K562 (cell line): ENCODE measurements around the gene ARHGAP42. TPM values are rescaled to one million over a fixed set of nuclear protein-coding genes. Genes with fewer than 3 reads are reported as not detected.

ENCODE experiments used
- ATAC-seq: fragments of 200-7000 bp; cut with Tn5 transposase; 3 replicates; pipeline ENCODE4 v1.9.1; 2020; ENCODE audit warnings: moderate library complexity
- BruUV-seq: library from RNA; stranded (reverse); fragments of 400-500 nt; replicated peaks from 2 replicates; lab custom pipeline; 2021; lab: Mats Ljungman, UMichigan
- CTCF ChIA-PET: fragments of 300-600 bp; formaldehyde crosslinking; extraction: SDS; loops from one replicate; lab custom pipeline; 2021; ENCODE audit warnings: low intra/inter-chr PET ratio; lab: Yijun Ruan, JAX
- POLR2A ChIA-PET: fragments of 300-600, 350-650 bp; sonication (Branson Sonifier 250); formaldehyde crosslinking; extraction: SDS; loops from one replicate; lab custom pipeline; 2021; ENCODE audit warnings: antibody characterized with exemption, inconsistent platforms; lab: Yijun Ruan, JAX
- DNase-seq, 4 experiments: peaks; one replicate each; pipeline versions ENCODE4 v3.0.0 to v3.0.0-alpha.2; 2011 to 2018; ENCODE audit warnings: low spot score in 3 of 4, mixed read lengths in 3 of 4; ENCODE audit errors: extremely low read depth in 1 of 4
- FAIRE-seq: peaks from 2 replicates; lab custom pipeline; 2011; peaks lifted over from hg19 to GRCh38; lab: Jason Lieb, UNC
- H2AFZ ChIP-seq: 2 replicates; pipeline ENCODE4 v1.6.0; 2011; ENCODE audit warnings: low read depth, low read length, control low read depth, inconsistent platforms
- H3K27ac ChIP-seq: fragments of 200-600 bp; 3 replicates; pipeline ENCODE4 v1.8.0; 2011; ENCODE audit warnings: low read depth, mild to moderate bottlenecking, control low read depth, inconsistent platforms, low read length, moderate library complexity, mixed read lengths; ENCODE audit errors: extremely low read depth
- H3K27me3 ChIP-seq, 2 experiments: fragments of 300-600 bp in 1 of 2; 2 replicates in 1 of 2; 3 replicates in 1 of 2; pipeline versions ENCODE4 v1.6.0 to v1.8.0; 2011; ENCODE audit warnings: inconsistent platforms in 2 of 2, low read length in 2 of 2, mild to moderate bottlenecking in 1 of 2, mixed read lengths in 1 of 2, moderate library complexity in 1 of 2; ENCODE audit not compliant: control insufficient read depth in 2 of 2, insufficient read depth in 2 of 2
- H3K36me3 ChIP-seq: fragments of 300-600 bp; 3 replicates; pipeline ENCODE4 v1.8.0; 2011; ENCODE audit warnings: mild to moderate bottlenecking, low read length, inconsistent platforms; ENCODE audit not compliant: control insufficient read depth, insufficient read depth
- H3K4me1 ChIP-seq, 2 experiments: fragments of 200-600 bp in 1 of 2; replicated peaks in 1 of 2; 2 replicates in 1 of 2; 3 replicates in 1 of 2; pipeline versions ENCODE4 v1.5.1 to v1.8.0; 2011; ENCODE audit warnings: inconsistent platforms in 2 of 2, low read length in 2 of 2, mild to moderate bottlenecking in 1 of 2, mixed read lengths in 1 of 2, moderate library complexity in 1 of 2; ENCODE audit not compliant: control insufficient read depth in 2 of 2, insufficient read depth in 2 of 2
- H3K4me2 ChIP-seq: 2 replicates; pipeline ENCODE4 v1.6.1; 2011; ENCODE audit warnings: low read length, control low read depth, inconsistent platforms, mixed read lengths; ENCODE audit not compliant: insufficient read depth
- H3K4me3 ChIP-seq: fragments of 200-600 bp; sonication (generic), shearing (Covaris generic); 2 replicates; pipeline ENCODE4 v1.5.1; 2016; ENCODE audit warnings: control low read depth, inconsistent platforms
- H3K79me2 ChIP-seq: fragments of 200-600 bp; 3 replicates; pipeline ENCODE4 v1.8.0; 2011; ENCODE audit warnings: low read length, inconsistent platforms; ENCODE audit not compliant: control insufficient read depth, insufficient read depth
- H3K9ac ChIP-seq, 2 experiments: 2 replicates each; pipeline versions ENCODE4 v1.6.0 to v1.6.1; 2011; ENCODE audit warnings: low read depth in 2 of 2, low read length in 2 of 2, control low read depth in 1 of 2, inconsistent platforms in 1 of 2, mild to moderate bottlenecking in 1 of 2, mixed read lengths in 1 of 2; ENCODE audit not compliant: insufficient read depth in 1 of 2
- H3K9me1 ChIP-seq: one replicate; pipeline ENCODE4 v1.6.0; 2011; ENCODE audit warnings: inconsistent platforms, mild to moderate bottlenecking, low read length, moderate library complexity; ENCODE audit not compliant: control insufficient read depth, insufficient read depth
- H3K9me3 ChIP-seq: replicated peaks from 2 replicates; pipeline ENCODE4 v1.5.1; 2011; ENCODE audit warnings: low read depth, low read length, inconsistent platforms; ENCODE audit not compliant: control insufficient read depth, insufficient read depth
- H4K20me1 ChIP-seq: replicated peaks from 2 replicates; pipeline ENCODE4 v1.6.1; 2011; ENCODE audit warnings: low read length, inconsistent platforms, mixed read lengths; ENCODE audit not compliant: control insufficient read depth, insufficient read depth
- ZKSCAN1 ChIP-seq: fragments of 150-350 bp; IDR thresholded peaks from 2 replicates; pipeline ENCODE4 v1.6.1; 2016; ENCODE audit warnings: low read depth, low read length
- ZNF592 ChIP-seq: fragments of 450-650 bp; IDR thresholded peaks from 2 replicates; pipeline ENCODE4 v1.6.1; 2017; ENCODE audit warnings: antibody characterized with exemption, mild to moderate bottlenecking
- WGBS: fragments of 100-300 bp; shearing (Covaris generic); methylation state at CpG from one replicate; pipeline ENCODE4 v1.1.6; 2016; ENCODE audit warnings: low coverage, mixed read lengths; ENCODE audit not compliant: insufficient coverage; ENCODE audit errors: missing lambda C conversion rate; 5-methylcytosine and 5-hydroxymethylcytosine counted together
- in situ Hi-C: fragments of 300-500 bp; cut with MboI; formaldehyde crosslinking; loops from 4 replicates; pipeline ENCODE4 v1.15.0; 2018; ENCODE audit warnings: inconsistent platforms, mixed read lengths
- intact Hi-C: fragments of 100-400 bp; cut with micrococcal nuclease; formaldehyde crosslinking; loops from 2 replicates; pipeline ENCODE4 v1.14.2; 2022
- polyA plus RNA-seq, 8 experiments: library from polyadenylated mRNA; depleted of rRNA in 4 of 8; stranded (reverse) in 5 of 8; unstranded in 3 of 8; fragments of >200 nt; fragmentation: Nextera tagmentation in 2 of 8; fragmentation: Illumina TruSeq in 1 of 8; extraction: Ambion mirVana in 2 of 8; extraction: Trizol in 1 of 8; gene quantifications; 2 replicates each; pipeline versions ENCODE4 v1.2.1 to v1.2.3, GENCODE V29; 2011 to 2014; ENCODE audit warnings: inconsistent platforms in 1 of 8, missing spikeins in 1 of 8
- total RNA-seq, 7 experiments: library from RNA; depleted of rRNA in 6 of 7; stranded (reverse); fragments of >200 nt in 6 of 7; fragmentation: Illumina TruSeq in 2 of 7; extraction: Trizol in 2 of 7; gene quantifications; 2 replicates each; pipeline versions ENCODE4 v1.2.1 to v1.2.3, GENCODE V29; 2011 to 2021; ENCODE audit warnings: low replicate concordance in 1 of 7

Gene ARHGAP42
- total and polyA plus RNA-seq, 9 of the 15 experiments (the other 6 are each of a cell fraction or from before 2014, with no cell fraction given) = 0.95 to 6.1 (median 2.4) TPM

DNA sequence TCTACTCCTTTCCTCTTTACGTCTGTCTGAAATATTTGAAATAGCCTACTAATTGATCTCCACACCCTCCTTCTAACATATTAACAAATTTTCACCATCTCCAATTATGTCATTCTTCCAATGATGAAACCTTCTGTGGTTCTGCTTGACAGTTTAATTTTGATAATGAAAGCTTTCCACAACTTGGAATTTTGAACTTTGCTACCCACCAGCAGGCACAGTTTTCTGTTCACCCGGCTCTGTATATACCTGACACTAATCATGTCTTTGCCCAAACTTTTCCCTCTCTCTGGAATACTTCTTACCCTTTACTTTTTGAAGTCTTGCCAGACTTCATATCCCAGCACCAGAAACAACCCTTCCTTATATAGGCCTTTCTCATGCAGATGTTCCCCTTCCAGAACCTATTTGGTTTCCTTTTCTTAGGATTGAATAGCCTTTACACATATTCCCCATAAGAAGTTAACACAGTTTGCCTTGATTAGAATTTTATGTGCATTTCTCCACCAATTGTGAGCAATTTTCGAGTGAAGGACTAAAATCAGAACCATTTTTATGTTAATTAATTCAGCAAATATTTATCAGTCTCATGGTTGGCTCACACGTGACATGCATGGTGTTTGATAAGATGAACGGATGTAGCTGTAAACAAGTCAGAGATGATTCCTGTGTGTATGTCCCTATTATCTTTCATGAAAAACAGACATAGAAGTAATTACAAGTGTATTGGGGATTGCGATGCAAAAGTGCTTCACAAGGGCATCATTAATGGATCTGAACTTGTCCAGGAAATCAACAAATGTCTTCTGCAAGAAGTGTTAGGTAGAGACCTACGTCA lies 173.4 kb downstream of the ARHGAP42 start:
- H3K9ac ChIP-seq = no peak overlapping the region
- TF ChIP-seq ZKSCAN1 (no peak), ZNF592 (0 out of 2 replicates have a peak, but pooled peaks have one; percentile 25)
- 0 out of 3 replicates have a peak overlapping the region, but pooled peaks have one; percentile 26 for H3K27ac ChIP-seq
- no peak overlapping the region for H3K4me2 ChIP-seq
- no TSS peak for BruUV-seq
- no peaks in the 10 kb centered on the region for H3K27me3 ChIP-seq
- H3K9me3 ChIP-seq = no peaks in the 10 kb centered on the region; the same call in 1 of the 2 replicates
- H3K4me3 ChIP-seq = no peak overlapping the region
- ATAC-seq = no peak
- no peaks in the 10 kb centered on the region for H3K9me1 ChIP-seq
- ChIA-PET CTCF (no interaction called here), POLR2A (no interaction called here)
- no peaks in the 10 kb centered on the region for H4K20me1 ChIP-seq
- DNase-seq = no peak
- in situ Hi-C loops = no loop called here
- H3K4me1 ChIP-seq = peaks cover 0 to 13% of the 10 kb centered on the region in 2 experiments; a peak in 2 of 5 replicates
- H3K79me2 ChIP-seq = no peaks in the 10 kb centered on the region
- intact Hi-C loops = no loop called here
- no peaks in the 10 kb centered on the region; the same call in 2 of the 3 replicates for H3K36me3 ChIP-seq
- H2AFZ ChIP-seq = peak overlapping the region; percentile 63
- FAIRE-seq = no peak
- 40% methylated on average over 7 of the region's 7 CpGs for WGBS
